Neural crest cell (in vitro differentiated cells): ENCODE data around the gene SLC22A5. TPM values are rescaled to one million over a fixed set of nuclear protein-coding genes. Genes with fewer than 3 reads are reported as not detected.

Experiments used
- DNase-seq: peaks from one replicate; pipeline ENCODE4 v3.0.0; 2021; ENCODE audit warnings: low read depth, mixed read lengths, low spot score
- H3K27ac Mint-ChIP-seq: one replicate; pipeline ENCODE4 v1.8.0; 2021; ENCODE audit warnings: mild to moderate bottlenecking, mixed read lengths; ENCODE audit not compliant: unreplicated experiment
- H3K27me3 Mint-ChIP-seq: 2 replicates; pipeline ENCODE4 v1.8.0; 2021; ENCODE audit warnings: low read depth, mild to moderate bottlenecking, mixed read lengths
- H3K36me3 Mint-ChIP-seq: 2 replicates; pipeline ENCODE4 v1.8.0; 2021; ENCODE audit warnings: low read depth, mild to moderate bottlenecking, mixed read lengths
- H3K4me1 Mint-ChIP-seq: 2 replicates; pipeline ENCODE4 v1.8.0; 2021; ENCODE audit warnings: mixed read lengths
- H3K4me3 Mint-ChIP-seq: one replicate; pipeline ENCODE4 v1.8.0; 2021; ENCODE audit warnings: mild to moderate bottlenecking, mixed read lengths
- H3K9me3 Mint-ChIP-seq: 2 replicates; pipeline ENCODE4 v1.8.0; 2021; ENCODE audit warnings: mixed read lengths
- total RNA-seq: library from RNA; stranded (reverse); gene quantifications from 2 replicates; pipeline ENCODE4 v1.2.1, GENCODE V29; 2021
- TF ChIP-seq, protein P1 (sequence below): fragments of 200-600 bp; sonication (generic); conservative IDR thresholded peaks from 2 replicates; pipeline ENCODE4 v1.5.0; 2021; ENCODE audit warnings: antibody characterized with exemption, mild to moderate bottlenecking

Gene SLC22A5
- total RNA-seq, 1 donor from 2014 or later = 5.6 TPM

DNA sequence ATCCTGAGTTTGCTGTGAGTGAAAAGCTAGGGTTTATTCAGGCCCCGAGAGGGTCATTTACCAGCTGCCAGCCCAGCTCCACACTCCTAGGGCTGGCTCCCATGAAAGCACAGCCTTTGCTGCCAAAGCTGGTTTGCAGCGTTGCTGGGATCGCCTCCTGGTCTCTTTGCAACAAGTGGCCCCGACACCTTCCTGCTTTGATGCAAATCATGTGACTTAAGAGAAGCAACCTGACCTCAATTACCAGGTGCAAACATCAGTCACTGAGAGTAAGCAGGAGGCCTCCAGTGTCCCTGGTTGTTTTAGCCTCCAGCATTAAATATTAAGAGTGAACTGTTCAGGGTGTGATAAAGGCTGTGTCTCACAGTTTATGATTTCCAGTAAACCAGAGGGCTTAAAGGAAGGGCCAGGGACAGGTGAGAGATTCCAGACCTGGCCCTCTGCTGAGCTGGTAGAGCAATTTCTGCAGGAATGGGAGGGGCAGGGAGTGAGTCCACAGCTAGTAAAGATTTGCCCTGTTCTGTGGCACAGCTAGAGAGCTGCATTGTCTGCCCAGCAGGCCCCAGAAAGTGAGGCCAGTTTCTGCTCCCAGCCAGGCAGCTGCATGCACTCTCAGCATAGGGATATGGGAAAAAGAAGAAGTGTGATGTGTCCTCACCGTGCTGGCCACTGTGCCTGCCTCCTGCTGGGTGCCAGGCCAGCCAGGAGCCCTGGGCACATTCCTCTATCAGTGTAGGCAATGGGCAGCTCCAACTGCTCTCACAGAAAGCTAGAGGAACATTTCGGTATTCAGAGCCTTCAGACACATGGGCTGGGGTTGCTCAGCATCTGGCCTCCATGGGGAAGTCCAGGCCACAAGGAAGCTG, 58.0 kb downstream of the SLC22A5 start:
- TF ChIP-seq, protein P1, sequence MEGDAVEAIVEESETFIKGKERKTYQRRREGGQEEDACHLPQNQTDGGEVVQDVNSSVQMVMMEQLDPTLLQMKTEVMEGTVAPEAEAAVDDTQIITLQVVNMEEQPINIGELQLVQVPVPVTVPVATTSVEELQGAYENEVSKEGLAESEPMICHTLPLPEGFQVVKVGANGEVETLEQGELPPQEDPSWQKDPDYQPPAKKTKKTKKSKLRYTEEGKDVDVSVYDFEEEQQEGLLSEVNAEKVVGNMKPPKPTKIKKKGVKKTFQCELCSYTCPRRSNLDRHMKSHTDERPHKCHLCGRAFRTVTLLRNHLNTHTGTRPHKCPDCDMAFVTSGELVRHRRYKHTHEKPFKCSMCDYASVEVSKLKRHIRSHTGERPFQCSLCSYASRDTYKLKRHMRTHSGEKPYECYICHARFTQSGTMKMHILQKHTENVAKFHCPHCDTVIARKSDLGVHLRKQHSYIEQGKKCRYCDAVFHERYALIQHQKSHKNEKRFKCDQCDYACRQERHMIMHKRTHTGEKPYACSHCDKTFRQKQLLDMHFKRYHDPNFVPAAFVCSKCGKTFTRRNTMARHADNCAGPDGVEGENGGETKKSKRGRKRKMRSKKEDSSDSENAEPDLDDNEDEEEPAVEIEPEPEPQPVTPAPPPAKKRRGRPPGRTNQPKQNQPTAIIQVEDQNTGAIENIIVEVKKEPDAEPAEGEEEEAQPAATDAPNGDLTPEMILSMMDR = no peak
- H3K36me3 Mint-ChIP-seq = no peaks in the 10 kb centered on the region
- no peak overlapping the region for H3K4me3 Mint-ChIP-seq
- H3K27me3 Mint-ChIP-seq = no peaks in the 10 kb centered on the region
- no peak for DNase-seq
- no peaks in the 10 kb centered on the region for H3K9me3 Mint-ChIP-seq
- no peaks in the 10 kb centered on the region for H3K4me1 Mint-ChIP-seq
- H3K27ac Mint-ChIP-seq = peak overlapping the region; percentile 59

GRCh38 chr5:132428147-132428482, 58.6 kb downstream of the SLC22A5 start:
- no peak for DNase-seq
- Mint-ChIP-seq H3K27ac (no peak overlapping the region), H3K27me3 (no peaks in the 10 kb centered on the region), H3K9me3 (no peaks in the 10 kb centered on the region), H3K4me3 (no peak overlapping the region), H3K36me3 (no peaks in the 10 kb centered on the region), H3K4me1 (no peaks in the 10 kb centered on the region)
- TF ChIP-seq, protein P1 = no peak

- H3K4me3 Mint-ChIP-seq = no peak overlapping the region
- DNase-seq = no peak
- H3K9me3 Mint-ChIP-seq = no peaks in the 10 kb centered on the region
- H3K36me3 Mint-ChIP-seq = no peaks in the 10 kb centered on the region
- TF ChIP-seq, protein P1 = no peak
- no peaks in the 10 kb centered on the region for H3K27me3 Mint-ChIP-seq
- no peak overlapping the region for H3K27ac Mint-ChIP-seq
- no peaks in the 10 kb centered on the region for H3K4me1 Mint-ChIP-seq
Measured at GRCh38 chr5:132428484-132429462, 59.3 kb downstream of the SLC22A5 start.

DNA sequence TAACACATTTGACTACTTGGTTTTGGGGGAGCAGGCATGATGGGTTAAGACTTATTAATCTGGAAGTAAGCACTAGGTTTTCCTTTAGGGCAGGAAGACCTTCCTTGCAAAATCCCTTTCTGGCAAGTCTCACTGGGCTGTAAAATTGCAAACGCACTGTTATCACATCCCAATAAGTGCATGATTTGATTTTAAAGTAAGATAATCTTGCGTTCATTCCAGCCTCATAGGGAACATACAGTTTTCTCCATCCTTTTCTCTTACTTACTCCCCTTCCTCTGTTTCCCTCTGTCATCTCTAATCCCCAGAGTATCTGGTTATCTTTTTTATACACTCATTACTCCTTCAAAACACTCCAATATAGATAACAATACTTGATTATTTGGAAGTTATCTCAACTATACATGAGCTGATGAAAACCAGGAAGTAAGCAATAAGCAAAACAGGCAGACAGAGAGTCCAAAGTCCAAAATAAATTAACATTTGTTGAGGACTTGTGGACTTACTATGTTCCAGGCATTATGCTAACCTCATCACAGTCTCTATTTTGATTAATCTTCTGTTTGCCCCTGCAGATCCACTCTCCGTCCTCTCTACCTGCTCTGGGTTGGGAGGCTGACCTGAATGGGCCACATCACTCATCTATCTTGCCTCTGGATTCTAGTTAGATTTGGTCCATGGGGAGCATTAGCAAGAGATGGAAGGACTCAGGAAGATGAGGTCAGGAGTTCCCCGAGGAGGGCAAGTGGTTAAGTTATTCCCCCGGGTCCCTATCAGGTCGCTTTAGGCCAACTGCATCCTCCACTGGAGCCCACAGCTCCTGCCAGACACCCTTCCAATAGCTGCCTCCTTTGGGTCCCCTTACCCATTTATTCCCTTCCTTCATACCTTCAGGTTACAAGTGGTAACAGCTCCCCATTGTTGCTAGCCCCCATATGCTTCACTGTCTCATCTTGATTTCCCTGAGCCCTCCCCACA, 60.2 kb downstream of the SLC22A5 start:
- Mint-ChIP-seq H3K4me3 (no peak overlapping the region), H3K27me3 (no peaks in the 10 kb centered on the region), H3K36me3 (no peaks in the 10 kb centered on the region), H3K4me1 (peaks cover 5% of the 10 kb centered on the region), H3K27ac (no peak overlapping the region), H3K9me3 (no peaks in the 10 kb centered on the region)
- TF ChIP-seq, protein P1 = no peak
- no peak for DNase-seq

DNA sequence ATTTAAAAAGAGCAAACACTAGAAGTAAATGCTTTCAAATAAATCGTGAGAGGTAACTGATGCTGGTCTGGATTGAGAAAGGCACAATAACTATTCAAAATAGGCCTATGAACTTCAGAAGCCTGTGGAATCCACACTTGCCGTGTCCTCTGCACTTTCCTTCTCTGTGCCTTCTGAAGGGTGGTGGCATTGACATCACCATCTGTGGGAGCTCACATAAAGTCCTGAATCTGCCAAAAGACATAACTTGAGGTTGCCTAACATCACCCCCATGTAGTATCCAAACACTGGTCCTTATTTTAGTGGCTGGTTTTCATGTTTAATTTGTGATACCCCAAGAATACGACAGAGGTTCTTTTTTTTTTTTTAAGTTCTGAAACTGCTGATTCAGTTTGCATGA, 61.2 kb downstream of the SLC22A5 start:
- Mint-ChIP-seq H3K27ac (no peak overlapping the region), H3K36me3 (no peaks in the 10 kb centered on the region), H3K27me3 (no peaks in the 10 kb centered on the region), H3K4me3 (no peak overlapping the region), H3K9me3 (no peaks in the 10 kb centered on the region), H3K4me1 (peaks cover 5% of the 10 kb centered on the region)
- DNase-seq = no peak
- TF ChIP-seq, protein P1 = no peak
